ENCODE results near the gene YIPF4.

- TF ChIP-seq CTCF (IDR thresholded peaks at IDR 0.05), result no peak
- no peak for TF ChIP-seq POLR2A (IDR thresholded peaks at IDR 0.05)
Observed at GRCh38 chr2:32231959-32232358, 45.7 kb upstream of the YIPF4 start.

All from thyroid gland (tissue), 4 donors.